Mononuclear cell (primary cell): ENCODE results near the gene CATSPER4. TPM values are rescaled to one million over a fixed set of nuclear protein-coding genes. Genes with fewer than 3 reads are reported as not detected.

Experiments
- H3K27me3 ChIP-seq: 2 replicates; pipeline ENCODE4 v1.6.0; 2011; ENCODE audit warnings: low read length, control low read depth; ENCODE audit not compliant: insufficient read depth
- H3K4me1 ChIP-seq: 2 replicates; pipeline ENCODE4 v1.5.1; 2011; ENCODE audit warnings: mild to moderate bottlenecking, low read length, control low read depth; ENCODE audit not compliant: insufficient read depth
- H3K4me3 ChIP-seq: 2 replicates; pipeline ENCODE4 v1.5.1; 2011; ENCODE audit warnings: mild to moderate bottlenecking, low read length, moderate library complexity
- H3K9me3 ChIP-seq: 2 replicates; pipeline ENCODE4 v1.5.1; 2011; ENCODE audit warnings: low read depth, mild to moderate bottlenecking, control low read depth, low read length
- total RNA-seq: library from RNA; depleted of rRNA; stranded (reverse); fragments of >200 nt; gene quantifications from one replicate; pipeline ENCODE4 v1.2.3, GENCODE V29; 2012

Gene CATSPER4
- total RNA-seq, 1 donor = not detected

GRCh38 chr1:26234644-26235370 is 44.4 kb downstream of the CATSPER4 start:
- no peaks in the 10 kb centered on the region for H3K27me3 ChIP-seq
- H3K4me3 ChIP-seq = peak overlapping the region; percentile 82
- H3K9me3 ChIP-seq = no peaks in the 10 kb centered on the region
- peaks cover 28% of the 10 kb centered on the region for H3K4me1 ChIP-seq

DNA sequence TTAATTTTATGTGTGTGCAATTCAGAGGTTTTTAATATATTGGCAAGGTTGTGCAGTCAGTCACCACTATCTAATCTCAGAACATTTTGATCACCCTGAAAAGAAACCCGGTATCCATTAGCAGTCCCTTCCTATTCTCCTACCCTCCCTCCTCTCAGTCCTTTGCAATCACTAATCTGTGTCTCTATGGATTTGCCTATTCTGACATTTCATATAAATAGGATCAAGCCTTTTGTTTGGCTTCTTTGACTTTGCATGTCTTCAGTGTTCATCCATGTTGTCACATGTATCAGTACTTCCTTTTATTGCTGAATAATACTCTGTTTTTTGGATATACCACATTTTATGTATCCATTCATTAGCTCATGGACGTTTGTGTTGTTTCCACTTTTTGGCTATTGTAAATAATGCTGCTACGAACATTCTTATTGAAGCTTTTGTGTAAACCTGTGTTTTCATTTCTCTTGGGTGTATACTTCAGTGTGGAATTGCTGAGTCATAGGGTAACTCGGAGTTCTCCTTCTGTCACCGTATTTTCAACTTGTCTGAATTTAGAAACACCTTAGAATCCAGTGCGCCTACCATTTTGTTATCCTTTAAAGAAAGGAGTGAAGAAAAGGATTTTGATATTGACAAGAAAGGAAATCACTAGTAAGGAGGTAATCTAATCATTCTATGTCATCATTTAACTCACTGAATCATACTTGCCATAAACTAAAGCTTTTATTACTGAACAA is 47.0 kb downstream of the CATSPER4 start:
- H3K4me3 ChIP-seq = no peak overlapping the region
- no peaks in the 10 kb centered on the region for H3K27me3 ChIP-seq
- H3K9me3 ChIP-seq = no peaks in the 10 kb centered on the region
- peaks cover 28% of the 10 kb centered on the region for H3K4me1 ChIP-seq

- Histone ChIP-seq H3K9me3 (no peaks in the 10 kb centered on the region), H3K27me3 (no peaks in the 10 kb centered on the region), H3K4me3 (no peak overlapping the region), H3K4me1 (peaks cover 19% of the 10 kb centered on the region)
Measured at GRCh38 chr1:26239936-26240335, 49.5 kb downstream of the CATSPER4 start.

Other genes starting within 250 kb of the CATSPER4 start
- 5.8 TPM for gene PAFAH2, start 192.5 kb upstream of the CATSPER4 start, total RNA-seq
- gene EXTL1, start 168.8 kb upstream of the CATSPER4 start, total RNA-seq = under 0.01 TPM
- not detected for gene SLC30A2, start 144.5 kb upstream of the CATSPER4 start, total RNA-seq
- gene TRIM63, start 123.0 kb upstream of the CATSPER4 start, total RNA-seq = not detected
- gene PDIK1L, start 78.8 kb upstream of the CATSPER4 start, total RNA-seq = 19.3 TPM
- not detected for gene FAM110D, start 31.5 kb upstream of the CATSPER4 start, total RNA-seq
- not detected for gene C1orf232, start 21.6 kb upstream of the CATSPER4 start, total RNA-seq
- 5.4 TPM for gene ZNF593, start 20.7 kb upstream of the CATSPER4 start, total RNA-seq
- gene ZNF593OS, start 18.8 kb upstream of the CATSPER4 start, total RNA-seq = not detected
- gene CNKSR1, start 13.1 kb upstream of the CATSPER4 start, total RNA-seq = 0.42 TPM
- 12.9 TPM for gene CEP85, start 43.6 kb downstream of the CATSPER4 start, total RNA-seq
- 59.2 TPM for gene SH3BGRL3, start 89.5 kb downstream of the CATSPER4 start, total RNA-seq
- gene UBXN11, start 116.0 kb downstream of the CATSPER4 start, total RNA-seq = 24.5 TPM
- 428 TPM for gene CD52, start 127.4 kb downstream of the CATSPER4 start, total RNA-seq
- 0.10 TPM for gene CRYBG2, start 163.5 kb downstream of the CATSPER4 start, total RNA-seq
- gene ZNF683, start 182.1 kb downstream of the CATSPER4 start, total RNA-seq = 1.8 TPM
- gene LIN28A, start 220.2 kb downstream of the CATSPER4 start, total RNA-seq = not detected
- gene DHDDS, start 241.7 kb downstream of the CATSPER4 start, total RNA-seq = 17.2 TPM